Measurements from ENCODE around the gene TMPRSS5. TPM values are rescaled to one million over a fixed set of nuclear protein-coding genes. Genes with fewer than 3 reads are reported as not detected.

TMPRSS5 gene
- polyA plus RNA-seq, 4 donors: 0.39 to 0.98 (median 0.78) TPM

Other genes starting within 250 kb of the TMPRSS5 start
- under 1 TPM; 0.21 to 0.60 (median 0.33) TPM for gene DRD2, start 230.9 kb downstream of the TMPRSS5 start, polyA plus RNA-seq (ENCODE audit: insufficient read length in 4 of 4)
- gene ZW10, start 67.4 kb upstream of the TMPRSS5 start, polyA plus RNA-seq (ENCODE audit: insufficient read length in 4 of 4): 10 to 100 TPM; 23.1 to 26.9 (median 25.8) TPM
- gene CLDN25, start 73.5 kb upstream of the TMPRSS5 start, polyA plus RNA-seq (ENCODE audit: insufficient read length in 4 of 4): not detected
- gene USP28, start 169.3 kb upstream of the TMPRSS5 start, polyA plus RNA-seq (ENCODE audit: insufficient read length in 4 of 4): 10 to 100 TPM; 37.8 to 49.1 (median 46.4) TPM
- under 1 TPM in 1 of 4 donors, not detected in 3; 0.05 TPM for gene HTR3B, start 198.5 kb upstream of the TMPRSS5 start, polyA plus RNA-seq (ENCODE audit: insufficient read length in 4 of 4)